Stimulated activated CD8-positive, alpha-beta memory T cell treated with anti-CD3 and anti-CD28 coated beads, Interleukin-2, amount 100 ng/mL, for 1 hour (primary cell): Measurements from ENCODE around the gene MAP2K6.

Experiments used
- DNase-seq, 2 donors: peaks; one replicate each; pipeline ENCODE4 v3.0.0-alpha.2; 2020; ENCODE audit warnings: low read depth in 2 of 2

The MAP2K6 gene

DNA sequence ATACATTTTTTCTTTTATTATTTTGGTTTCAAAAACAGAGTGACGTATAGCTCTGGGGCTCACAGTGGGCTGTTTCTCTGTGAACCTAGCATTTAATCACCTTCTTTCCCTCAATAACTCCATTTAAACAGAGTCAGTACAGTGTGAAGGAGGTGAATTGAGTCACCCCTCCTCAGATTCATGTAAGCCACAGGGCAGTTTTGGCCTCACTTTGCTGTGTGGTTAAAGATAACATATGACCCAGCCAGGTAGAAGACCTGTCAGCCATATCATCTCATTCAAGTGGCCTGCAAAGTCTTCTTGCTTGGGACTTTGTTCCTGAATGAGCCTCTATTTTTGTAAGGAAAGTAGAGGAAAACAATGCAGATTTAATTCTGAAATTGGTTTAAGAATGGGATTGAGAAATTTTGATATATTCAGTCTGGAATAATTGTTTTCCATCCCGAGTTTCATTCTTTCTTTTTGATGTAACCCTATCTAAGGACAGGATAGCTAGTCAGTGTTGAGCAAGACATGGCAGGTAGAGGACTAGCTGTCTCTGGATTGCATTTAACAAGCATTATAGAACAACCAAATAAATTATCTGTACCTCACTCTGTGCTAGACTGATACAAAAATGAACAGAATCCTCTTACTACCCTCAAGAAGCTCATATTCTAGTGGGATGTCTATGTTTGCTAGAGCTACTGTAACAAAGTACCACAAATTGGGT is 13.1 kb downstream of the MAP2K6 start:
- DNase-seq = no peak

DNA sequence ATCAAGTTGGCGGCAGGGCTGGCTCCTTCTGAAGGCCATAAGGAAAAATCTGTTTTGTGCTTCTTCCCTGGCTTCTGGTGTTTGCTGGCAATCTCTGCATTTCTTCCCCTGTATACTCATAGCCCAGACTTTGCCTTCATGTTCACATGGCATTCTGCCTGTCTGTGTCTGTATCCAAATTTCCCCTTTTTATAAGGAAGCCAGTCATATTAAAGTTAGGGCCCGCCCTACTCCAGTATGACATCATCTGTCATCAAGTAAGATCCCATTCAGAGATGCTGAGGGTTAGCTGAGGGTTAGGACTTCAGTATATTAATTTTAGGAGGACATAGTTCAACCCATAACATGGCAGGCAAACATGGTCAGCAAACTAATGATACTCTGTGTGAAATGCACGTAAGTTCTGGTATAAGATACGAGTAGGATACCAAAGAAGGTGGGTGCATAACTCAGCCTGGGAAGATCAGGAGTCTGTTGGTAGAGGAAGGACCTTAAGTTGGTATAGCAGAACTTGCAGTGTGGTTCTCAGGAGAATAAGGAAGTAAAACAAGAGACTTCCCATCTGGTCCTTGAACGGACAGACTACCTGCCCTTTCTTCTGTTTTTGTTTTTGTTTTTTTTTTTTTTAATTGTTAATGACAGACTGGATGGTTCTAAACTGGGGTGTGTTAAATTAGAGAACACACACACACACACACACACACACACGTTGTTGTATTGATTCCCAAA is 13.9 kb downstream of the MAP2K6 start:
- DNase-seq = no peak

DNA sequence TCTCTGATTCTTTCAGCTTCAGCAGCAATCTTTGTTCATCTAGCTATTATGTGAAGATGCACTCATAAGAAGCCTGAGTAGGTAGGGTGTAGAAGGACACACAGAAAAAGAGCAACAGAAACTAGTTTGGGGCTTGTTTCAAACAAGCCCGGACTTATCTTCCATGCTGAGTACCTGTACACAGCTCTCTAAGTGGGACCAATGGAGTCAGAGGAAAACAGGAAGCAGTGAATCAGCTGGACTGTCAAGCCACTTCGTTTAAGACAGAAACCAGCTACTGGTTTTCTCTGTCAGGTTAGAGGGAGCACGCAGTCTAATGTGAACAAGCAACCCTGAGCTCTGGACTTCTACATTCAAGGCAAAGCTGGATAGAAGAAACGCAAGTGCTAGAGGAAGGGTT is 16.0 kb downstream of the MAP2K6 start:
- no peak for DNase-seq

DNA sequence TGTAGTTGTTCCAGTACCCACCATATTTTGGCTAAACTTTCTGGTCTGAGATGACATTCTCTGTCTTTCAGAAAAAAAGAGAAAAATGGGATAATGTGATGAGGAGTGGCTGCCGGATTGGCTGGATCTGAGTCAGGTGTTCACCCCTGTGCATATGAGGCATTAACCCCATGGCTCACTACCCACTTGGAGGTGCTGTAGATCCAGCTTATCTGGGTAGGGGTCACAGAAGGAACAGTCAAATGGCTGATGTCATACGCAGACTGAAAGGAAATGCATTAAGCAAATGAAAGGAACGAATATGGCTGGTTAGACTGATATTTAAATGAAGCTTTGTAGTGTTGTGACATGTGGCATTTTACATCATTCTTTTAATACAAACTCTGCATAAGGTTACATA is 17.3 kb downstream of the MAP2K6 start:
- no peak for DNase-seq

DNA sequence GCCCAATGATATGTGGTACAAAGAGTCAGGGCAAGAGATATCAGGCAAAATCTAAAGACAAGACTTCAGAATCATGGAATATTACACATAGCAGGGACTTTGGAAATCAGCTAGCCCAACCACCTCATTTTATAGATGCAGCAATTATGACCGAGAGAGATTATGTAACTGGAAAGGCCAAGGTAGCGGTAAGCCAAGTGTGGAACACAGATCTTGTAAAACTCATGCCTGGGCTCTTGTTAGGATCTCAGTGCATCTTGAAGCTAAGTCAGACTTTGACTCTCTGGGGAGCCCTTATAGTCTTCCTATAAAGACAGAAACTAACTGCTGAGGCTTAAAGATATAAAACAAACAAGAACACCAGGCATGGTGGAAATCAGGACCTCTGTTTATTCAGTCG is 18.6 kb downstream of the MAP2K6 start:
- no peak for DNase-seq

DNA sequence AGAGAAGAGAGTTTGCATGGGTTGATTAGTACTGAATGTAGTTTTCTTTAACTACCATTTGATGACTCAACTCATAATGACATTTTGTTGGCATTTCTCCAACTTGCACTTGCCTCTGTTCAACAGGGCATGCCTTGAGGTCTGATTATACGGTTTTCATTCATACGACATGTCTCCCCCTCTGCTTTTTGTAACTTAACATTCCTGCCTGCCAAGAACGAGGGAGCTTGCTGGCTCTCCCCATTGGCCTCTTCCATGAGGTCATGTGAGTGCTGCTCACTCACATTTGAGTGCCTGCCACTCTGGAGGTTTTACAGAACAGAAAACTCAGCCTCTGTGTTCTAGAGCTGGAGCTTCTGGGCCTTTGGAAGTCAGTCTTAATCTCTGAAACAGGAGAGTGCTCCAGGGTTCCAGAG is 19.7 kb downstream of the MAP2K6 start:
- no peak for DNase-seq

DNA sequence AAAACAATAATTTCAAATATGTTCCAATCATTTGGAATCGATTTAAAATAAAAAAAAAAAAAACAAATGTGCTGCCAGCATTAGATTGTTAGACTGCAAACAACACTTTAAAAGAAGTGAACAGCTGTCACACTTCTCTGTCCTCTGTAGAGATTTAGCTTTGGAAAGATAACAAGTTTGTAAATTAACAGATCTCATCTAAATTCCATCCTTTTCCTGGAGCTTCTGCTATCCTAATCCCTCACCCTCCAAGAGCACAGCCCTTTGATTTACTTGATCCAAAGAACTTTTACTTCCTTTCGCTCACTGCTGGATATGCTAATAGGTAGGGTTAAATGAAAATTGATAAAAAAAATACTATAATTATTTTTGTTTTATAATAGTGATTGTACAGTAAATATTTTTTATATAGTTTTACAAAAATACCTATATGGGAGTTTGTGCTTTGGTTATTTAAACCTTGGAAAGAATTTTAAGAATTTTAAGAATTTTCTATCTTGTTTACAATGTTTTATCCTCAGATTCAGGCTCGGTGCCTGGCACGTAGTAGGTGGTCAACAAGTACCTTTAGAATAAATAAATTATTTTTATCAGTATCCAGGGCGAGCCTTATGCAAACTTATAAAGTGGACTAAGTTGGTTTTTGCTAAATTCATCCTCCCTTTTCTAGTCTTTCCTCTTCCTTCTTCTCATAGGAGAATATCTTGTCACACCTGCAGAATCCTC is 21.6 kb downstream of the MAP2K6 start:
- no peak for DNase-seq

DNA sequence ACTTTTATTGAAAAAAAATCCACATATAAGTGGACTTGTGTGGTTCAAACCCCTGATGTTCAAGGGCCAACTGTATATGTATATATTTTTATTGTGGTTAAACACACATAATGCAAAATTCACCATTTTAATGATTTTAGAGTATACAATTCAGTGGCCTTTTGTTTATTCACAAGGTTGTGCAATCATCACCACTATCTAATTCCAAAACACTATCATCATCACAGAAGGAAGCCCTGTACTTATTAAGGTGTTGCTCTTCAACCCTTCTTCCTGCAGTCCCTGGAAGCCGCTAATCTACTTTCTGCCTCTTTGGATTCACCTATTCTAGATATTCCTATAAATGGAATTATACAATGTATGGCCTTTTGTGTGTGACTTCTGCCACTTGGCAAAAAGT is 23.0 kb downstream of the MAP2K6 start:
- DNase-seq = no peak

DNA sequence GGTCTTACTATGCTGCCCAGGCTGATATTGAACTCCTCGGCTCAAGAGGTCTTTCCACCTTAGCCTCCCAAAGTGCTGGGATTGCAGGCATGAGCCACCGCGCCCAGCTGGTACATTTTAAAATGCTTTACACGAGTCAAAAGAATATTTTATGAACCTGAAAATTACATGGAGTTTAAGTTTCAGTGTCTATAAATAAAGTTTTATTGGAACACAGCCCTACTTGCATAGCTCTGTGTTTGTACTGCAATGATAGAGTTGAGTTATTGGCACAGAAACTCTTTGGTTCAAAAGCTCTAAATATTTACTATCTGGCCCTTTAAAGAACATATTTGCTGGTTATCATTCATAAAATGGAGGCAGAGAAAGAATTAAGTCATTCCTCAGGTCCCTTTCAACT is 24.3 kb downstream of the MAP2K6 start:
- DNase-seq = no peak

DNA sequence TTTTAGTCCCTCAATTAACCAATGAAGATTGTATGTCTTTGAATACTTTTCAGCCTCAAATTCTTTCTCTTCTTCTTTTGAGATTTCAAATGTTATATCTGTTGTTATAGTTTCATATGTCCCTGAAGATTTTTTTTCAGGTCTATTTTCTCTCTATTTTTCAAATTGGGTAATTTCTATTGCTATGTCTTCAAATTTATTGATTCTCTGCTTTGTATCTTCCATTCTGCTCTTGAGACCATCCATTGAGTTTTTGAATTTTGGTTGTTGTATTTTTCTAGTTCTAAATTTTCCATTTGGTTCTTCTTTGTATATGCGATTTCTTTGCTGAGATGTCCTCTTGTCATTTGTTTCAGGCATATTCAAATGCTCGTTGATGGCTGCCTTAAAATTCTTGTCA is 26.7 kb downstream of the MAP2K6 start:
- no peak for DNase-seq

DNA sequence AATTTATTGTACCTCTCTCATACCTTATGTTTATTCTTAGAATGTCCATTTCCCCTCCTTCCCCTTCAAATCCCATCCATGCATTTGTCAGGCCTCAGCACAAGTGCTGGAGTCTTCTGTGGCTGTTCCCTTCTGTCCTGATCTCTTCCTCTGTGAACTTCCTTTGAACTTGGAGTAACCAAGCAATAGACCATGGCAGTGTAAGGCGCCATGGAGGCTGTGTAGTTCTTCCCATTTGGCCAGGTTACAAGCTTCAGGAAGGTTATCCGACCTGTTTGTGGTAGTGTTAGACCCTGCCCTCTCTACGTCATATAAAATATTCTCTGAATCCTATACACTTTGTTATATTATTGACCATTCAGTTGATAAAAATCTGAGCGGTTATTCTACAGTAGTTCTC is 28.6 kb downstream of the MAP2K6 start:
- DNase-seq = no peak

DNA sequence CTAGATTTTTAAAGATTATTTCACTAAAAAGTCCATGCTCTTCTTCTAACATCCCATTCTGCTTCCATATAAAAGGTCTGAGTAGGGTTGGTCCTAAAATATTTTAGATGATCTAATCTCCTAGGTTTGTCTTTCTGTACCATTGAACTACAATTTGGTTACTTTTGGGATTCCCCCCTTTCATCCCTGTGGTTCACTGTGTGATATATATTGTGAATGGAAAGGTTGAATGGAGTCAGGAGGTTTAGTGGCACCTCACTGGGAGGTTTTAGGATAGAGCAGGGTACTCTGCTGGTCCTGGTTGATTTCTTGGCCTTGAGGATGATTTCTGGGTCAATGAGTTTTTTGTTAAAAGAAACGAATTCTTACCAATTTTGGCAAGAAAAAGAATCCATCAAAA is 29.5 kb downstream of the MAP2K6 start:
- DNase-seq = no peak

DNA sequence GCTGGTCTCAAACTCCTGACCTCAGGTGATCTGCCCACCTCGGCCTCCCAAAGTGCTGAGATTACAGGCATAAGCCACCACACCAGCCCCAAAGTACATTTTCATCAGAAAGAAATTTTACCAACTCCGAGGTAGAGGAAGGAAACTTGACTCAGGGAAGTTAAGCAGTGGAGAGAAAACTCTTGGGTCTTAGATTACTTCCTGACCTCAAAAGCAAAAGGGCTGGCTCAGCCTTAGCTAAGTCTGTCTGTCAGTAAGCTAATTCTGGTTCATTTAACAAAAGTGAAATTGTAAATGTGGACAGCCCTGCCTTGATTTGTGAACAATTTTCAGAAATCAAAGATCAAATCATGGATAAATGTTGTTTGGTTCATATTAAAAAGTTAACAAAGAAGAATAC is 30.6 kb downstream of the MAP2K6 start:
- no peak for DNase-seq

DNA sequence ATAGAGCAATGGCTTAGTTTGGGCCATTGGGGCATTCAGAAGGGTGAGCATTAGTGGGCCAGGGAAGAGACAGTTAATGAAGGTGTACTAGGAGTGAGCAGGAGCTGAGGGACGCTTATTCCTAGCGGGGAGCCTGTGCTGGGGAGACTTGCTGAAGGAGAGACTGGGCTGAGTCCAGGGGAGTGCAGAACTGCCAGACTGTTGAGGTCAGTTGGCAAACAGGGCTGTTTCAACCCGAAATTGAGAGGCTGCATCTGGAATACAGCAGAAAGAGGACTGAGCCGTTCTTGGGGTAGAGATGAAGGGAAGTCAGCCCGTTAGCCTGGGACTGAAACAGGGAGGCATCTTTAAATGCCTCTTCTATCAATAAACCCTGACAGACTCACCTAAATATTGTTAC is 33.2 kb downstream of the MAP2K6 start:
- no peak for DNase-seq

DNA sequence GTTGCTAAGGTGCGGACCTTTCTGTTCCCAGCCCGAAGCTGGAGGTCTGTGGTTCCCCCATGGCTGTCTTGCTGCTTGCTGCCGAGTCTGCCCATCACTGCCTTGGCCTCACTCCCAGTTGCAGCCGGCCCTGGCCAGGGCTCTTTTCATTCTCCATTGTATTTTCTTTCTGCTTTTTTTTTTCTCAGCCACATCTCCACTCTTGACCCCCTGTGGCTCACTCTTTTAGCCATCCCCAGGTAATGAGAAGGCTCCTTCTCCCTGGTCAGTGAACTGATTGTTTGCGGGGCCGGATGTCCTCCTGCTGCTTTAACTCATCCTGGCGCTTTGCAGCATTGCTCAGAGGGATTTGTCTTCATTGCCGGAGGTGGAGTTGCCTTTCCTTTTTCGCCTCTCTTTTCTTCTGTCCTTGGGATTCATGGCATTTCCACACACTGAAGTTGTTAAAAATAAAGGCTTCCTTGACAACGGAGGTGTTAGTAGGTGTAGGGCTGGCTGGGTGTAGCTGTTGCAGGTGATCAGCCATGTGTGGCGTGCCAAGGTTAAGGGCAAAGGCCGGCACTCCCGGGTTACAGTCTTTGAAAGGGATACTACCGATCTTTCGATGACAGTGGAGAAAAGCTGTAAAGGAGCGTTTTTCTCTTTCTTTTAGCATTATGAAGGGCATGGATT is 34.1 kb downstream of the MAP2K6 start:
- DNase-seq = no peak

DNA sequence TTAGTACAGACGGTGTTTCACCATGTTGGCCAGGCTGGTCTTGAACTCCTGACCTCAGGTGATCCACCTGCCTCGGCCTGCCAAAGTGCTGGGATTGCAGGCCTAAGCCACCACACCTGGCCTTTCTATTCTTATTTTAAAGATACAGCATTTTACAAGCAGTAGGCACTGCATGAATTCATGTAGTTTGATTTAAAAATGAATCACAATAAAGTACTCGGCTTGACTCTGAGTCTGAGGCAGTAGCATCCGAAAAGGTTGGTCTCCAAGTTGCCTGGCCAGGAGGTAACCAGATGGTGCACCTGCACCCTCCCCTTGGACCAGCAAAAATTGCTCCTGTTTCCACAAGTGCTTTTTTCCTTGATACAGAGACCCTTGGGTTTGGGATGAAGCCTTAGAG is 35.6 kb downstream of the MAP2K6 start:
- DNase-seq = no peak

DNA sequence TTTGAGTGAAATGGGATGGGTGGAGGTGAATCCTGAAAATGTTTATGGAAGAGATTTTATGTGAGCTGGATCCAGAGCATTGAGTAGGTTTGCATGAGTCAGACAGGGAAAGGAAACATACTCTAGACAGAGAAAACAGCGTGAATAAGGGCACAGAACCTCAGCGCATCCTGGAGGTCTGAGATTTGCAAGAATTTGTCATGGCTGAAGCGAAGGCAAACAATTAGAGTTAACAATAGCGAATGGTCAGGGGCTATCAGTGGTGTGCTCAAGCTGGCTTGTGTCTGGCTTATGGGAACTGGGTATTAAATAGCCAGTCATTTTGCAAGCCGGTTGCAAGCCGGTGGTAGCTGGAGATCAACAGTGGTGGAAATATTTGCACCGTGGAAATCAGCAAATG is 36.4 kb downstream of the MAP2K6 start:
- DNase-seq = no peak

DNA sequence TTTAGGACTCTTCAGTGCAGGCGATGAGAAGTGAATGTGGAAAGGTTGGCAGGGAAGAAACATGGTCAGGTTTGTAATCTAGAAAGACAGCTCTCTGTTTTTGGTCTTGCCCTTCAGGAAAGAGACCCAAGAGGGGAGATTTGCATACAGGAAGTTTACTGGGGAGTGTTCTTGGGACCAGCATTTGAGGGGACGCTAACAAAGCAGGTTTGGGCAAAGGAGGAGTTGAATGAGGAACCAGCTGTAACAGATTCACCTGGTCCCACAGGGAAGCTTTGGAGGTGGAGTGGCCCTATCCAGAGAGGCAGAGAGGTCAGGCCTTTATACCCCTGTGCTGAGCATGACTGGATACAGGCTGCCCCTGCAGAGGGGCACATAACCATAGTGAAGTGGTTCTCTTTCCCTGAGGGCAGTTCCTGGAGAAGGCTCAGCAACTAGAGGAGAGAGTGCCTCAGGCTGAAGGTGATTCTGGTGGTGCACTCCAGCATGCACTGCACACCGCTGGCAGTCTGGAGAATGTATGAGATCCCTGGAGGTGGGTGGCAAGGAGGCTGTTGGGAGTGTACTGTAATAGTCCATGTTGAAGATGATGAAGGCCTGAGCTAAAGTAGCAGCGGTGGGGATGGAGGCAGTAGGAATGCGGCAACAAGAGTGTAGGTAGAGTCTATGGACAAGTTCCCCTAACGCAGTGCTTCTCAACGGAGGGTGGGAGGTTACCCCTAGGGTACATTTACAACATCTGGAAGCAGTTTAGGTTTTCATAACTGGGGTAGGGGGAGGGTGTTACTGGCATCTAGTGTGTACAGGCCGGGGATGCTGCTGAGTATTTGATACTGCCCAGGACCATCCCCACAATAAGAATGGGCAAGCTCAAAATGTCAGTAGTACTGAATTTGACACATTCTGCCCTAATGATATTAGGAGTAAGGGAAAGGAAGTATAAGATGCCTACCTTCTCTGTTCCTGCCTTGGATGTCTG is 37.2 kb downstream of the MAP2K6 start:
- DNase-seq = no peak

DNA sequence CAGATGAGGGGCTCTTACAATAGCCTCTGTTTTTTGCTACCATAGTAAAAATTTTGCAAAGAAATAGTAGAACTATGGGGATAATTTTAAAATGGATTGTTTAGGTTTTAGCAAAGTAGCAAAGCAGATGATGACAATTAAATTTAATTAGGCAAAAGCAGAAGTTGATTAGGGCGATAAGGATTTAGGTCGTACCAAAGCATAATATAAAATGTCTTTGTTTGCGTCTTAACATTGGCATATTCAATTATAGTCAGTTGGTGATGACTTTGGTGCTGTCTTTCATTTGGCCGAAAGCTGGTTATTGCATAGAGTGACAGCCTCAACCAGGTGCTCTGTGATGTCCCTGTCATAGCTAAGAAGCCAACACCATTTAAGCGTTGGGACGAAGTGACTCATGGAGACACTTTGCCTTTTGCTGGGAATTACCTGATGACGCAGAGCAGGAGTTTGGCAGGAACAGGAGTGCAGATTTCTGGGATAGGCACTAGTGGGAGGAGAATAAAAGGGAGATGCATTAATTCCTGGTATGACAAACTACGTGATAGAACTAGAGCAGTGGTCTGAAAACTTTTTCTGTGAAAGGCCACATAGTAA is 38.3 kb downstream of the MAP2K6 start:
- no peak for DNase-seq

DNA sequence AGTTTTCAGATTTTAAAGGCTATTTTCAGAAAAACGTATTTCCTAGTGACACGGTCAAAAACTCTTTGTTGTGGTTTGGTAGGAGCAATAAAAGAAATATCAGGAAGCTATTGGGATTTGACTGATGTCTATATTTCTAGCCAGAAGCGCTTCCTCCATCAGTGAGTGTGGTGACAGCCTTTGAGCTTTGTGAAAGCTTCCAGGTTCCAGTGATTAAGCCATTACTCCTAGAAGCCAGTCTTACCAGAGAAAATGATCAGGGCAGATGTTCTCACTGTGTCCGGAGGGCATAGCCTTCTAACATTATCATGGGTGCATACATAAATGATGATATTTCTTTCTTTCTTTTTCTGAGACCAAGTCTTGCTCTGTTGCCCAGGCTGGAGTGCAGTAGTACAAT is 39.6 kb downstream of the MAP2K6 start:
- no peak for DNase-seq

DNA sequence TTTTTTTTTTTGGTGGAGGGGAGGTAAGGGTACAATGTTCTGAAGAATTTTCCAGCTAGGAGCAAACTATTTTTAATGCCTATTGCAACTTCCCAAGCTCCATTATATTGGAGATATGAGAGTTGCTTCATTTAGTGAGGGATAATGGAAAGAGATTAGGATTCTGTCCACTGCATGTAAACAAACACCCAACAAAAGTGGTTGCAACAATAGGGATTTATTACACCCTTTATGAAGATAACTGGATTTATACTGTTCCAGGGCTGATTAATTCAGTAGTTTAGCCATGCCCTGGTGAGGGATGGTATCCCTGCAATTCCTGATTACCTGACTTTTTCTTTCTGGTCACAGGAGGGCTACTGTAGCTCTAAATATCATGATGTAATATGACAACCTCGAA is 40.5 kb downstream of the MAP2K6 start:
- DNase-seq = no peak
